OCI-LY7 (cell line): ENCODE measurements around the gene RASL11A.

Source experiments
- EZH2phosphoT487 ChIP-seq: fragments of 200-600 bp; sonication (generic); IDR thresholded peaks from 2 replicates; pipeline ENCODE4 v1.6.1; 2018; ENCODE audit warnings: low read depth, borderline replicate concordance, mild to moderate bottlenecking, mixed run types, antibody characterized with exemption, low read length, moderate library complexity, mixed read lengths
- TF ChIP-seq, protein P1 (sequence below): fragments of 200-600 bp; sonication (generic); conservative IDR thresholded peaks from 2 replicates; pipeline ENCODE4 v1.5.1; 2014; ENCODE audit warnings: mild to moderate bottlenecking, antibody characterized with exemption, low read length, moderate library complexity, mixed read lengths

- no peak for TF ChIP-seq EZH2phosphoT487
- TF ChIP-seq, protein P1, sequence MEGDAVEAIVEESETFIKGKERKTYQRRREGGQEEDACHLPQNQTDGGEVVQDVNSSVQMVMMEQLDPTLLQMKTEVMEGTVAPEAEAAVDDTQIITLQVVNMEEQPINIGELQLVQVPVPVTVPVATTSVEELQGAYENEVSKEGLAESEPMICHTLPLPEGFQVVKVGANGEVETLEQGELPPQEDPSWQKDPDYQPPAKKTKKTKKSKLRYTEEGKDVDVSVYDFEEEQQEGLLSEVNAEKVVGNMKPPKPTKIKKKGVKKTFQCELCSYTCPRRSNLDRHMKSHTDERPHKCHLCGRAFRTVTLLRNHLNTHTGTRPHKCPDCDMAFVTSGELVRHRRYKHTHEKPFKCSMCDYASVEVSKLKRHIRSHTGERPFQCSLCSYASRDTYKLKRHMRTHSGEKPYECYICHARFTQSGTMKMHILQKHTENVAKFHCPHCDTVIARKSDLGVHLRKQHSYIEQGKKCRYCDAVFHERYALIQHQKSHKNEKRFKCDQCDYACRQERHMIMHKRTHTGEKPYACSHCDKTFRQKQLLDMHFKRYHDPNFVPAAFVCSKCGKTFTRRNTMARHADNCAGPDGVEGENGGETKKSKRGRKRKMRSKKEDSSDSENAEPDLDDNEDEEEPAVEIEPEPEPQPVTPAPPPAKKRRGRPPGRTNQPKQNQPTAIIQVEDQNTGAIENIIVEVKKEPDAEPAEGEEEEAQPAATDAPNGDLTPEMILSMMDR, result no peak
Observed at GRCh38 chr13:27304099-27304498, 33.5 kb downstream of the RASL11A start.
